GM18951 (cell line): ENCODE results near the gene TXNDC2.
"Not testable (repeated sequence)": the region's sequence is repeated elsewhere in the genome, so short reads cannot be mapped to it uniquely, and the experiment has no call there.

Experiments
- POLR2A ChIP-seq: IDR thresholded peaks from 4 replicates; pipeline ENCODE4 v1.6.1; 2011; ENCODE audit warnings: mild to moderate bottlenecking; ENCODE audit not compliant: insufficient read length, insufficient read depth; ENCODE audit errors: extremely low read depth
- in situ Hi-C: fragments of 300-500 bp; cut with MboI; formaldehyde crosslinking; loops from one replicate; pipeline ENCODE4 v1.12.0; 2022; ENCODE audit warnings: low sequenced_read_pairs, mixed read lengths, inconsistent platforms; ENCODE audit not compliant: unreplicated experiment

Gene TXNDC2

DNA sequence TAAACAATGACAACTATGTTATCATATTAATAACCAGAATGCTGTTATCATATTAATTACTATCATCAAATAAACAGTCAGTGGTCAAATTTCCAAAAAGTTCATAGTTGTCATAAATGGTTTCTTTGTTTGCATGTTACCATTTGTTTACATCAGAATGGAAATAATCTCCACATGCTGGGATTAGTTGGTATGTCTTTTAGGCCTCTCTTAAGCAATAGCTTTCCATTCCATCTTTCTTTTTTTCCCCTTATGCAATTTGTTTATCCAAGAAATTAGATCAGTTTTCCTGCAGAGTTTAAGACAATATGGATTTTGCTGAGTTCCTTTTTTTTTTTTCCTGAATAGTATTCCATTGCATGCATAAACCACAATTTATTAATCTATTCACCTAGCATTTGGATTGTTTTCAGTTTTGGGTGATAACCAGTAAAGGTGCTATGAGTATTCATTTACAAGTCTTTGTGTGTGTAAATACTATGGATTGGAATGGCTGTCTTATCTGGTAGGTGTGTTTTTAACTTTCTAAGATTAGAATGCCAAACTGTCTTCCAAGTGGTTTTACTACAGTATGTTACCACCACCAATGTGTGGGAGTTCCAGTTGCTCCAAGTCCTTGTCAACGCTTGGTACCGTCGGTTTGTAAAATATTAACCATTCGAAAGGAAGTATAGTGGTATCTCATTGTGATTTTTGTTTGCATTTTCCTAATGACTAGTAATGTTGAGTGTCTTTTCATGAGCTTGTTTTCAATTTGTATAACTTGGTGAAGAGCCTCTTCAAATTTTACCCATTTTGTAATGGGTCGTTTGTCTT, 33.3 kb upstream of the TXNDC2 start:
- in situ Hi-C loops = no loop called here
- no peak for TF ChIP-seq POLR2A

DNA sequence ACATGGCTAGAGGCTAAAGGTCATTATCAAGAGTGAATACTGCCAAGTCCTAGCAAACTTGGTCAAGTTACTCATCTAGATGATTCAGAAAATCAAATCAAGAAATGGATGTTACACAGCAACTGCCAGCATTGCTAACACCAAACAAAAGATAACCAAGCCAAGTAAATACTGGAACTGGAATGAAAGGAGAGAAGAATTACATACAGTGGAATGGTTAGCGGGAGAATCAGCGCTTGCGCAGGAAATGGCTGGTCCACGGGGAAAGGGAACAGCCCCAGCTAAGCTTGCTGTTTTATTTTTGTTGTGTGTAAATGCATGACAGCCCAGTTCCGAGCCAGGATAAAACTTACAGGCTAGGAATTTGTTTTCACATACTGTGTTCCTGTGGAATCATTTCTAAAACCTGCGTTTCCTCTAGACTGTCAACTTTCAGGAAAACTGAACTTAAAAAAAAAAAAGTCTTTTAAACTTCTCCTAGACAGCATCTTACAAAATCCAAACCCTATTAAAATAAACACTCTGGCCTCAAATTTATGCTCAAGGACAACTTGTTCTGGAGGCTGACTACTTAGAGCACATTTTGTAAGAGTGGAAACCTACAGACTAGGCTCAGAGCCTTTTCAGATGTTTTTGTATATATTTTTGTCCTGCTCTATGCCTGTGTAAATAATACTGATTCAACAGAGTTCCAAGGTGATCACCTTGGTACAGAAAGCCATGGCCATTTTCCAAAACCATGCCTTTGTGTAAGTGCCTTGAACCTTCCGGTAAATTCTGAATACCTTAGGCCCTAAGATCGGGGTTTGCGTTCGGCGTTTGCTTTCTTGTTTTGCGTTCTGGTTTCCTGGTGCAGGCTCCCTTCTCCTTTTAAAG, 30.7 kb upstream of the TXNDC2 start:
- in situ Hi-C loops = no loop called here
- TF ChIP-seq POLR2A = no peak

DNA sequence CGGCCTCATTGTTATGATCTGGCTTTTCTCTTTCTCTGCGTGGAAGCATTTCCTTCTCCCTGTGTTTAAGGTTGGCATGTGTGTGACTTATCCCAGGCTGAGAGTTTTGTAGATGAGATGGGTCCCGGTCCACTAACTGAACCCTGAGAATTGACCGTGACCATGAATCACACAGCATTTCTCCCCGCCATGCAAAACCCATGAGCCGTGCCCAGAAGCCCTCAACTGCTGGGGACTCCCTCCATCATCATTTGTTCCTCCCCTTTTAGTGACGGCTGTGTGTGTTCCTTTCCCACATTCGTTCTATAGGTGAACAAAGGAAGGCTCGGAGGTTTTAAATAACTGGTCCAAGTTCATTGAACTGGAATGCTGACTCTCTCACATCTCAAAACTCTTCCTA, 30.1 kb upstream of the TXNDC2 start:
- in situ Hi-C loops = no loop called here
- no peak for TF ChIP-seq POLR2A

DNA sequence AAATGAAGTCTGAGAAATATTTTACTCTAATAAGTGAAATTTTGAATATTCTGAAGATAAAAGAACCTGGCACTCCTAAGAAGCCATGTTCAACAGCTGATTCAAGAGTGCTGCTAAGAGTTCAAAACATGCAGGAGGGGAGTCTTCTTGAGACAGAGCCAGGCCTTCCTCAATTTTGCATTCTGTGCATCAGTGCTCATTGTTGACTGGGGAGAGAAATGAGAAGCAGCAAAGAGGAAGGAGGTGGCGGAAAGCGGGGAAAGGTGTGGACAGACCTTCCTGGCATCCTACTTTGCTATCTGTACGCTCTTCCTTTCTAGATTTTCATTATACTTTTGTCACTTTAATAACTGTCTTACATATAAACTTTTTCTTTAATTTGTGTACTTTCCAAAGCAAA, 29.7 kb upstream of the TXNDC2 start:
- TF ChIP-seq POLR2A = no peak
- in situ Hi-C loops = no loop called here

DNA sequence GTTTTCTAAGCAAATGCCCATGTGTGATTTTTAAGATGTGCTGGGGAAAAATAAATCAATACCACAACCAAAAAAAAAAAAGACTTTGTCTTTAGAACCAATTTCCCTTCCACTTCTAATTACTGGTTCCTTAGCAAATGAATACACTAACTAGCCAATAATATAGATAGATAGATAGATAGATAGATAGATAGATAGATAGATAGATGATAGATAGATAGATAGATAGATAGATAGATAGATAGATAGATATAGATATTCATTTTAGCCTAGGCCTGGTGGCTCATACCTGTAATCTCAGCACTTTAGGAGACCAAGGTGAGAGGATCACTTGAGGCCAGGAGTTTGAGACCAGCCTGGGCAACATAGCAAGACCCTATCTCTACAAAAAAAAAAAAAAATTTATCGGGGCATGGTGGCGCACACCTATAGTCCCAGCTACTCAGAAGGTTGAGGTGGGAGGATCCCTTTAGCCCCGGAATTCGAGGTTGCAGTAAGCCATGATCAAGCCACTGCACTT, 28.2 kb upstream of the TXNDC2 start:
- in situ Hi-C loops = not testable (repeated sequence)

DNA sequence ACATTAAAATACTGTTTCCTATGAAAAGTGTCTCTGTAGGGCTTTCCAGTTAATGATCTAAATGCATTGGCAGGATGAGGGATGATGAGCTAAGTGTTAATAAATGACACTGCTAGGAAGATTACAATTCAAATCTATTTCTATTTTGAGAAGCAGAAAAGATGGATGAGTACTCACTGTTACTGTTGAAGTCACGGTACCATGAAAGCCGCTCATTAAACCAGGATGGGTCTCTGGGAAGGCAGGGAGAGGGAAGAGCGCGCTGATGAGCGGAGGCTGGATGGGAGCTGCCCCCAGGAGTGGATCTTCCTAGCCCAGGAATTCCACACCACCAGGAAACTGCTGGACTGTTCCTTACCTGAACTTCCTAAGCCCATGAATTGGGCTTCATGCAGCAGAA, 27.1 kb upstream of the TXNDC2 start:
- TF ChIP-seq POLR2A = no peak
- in situ Hi-C loops = no loop called here

DNA sequence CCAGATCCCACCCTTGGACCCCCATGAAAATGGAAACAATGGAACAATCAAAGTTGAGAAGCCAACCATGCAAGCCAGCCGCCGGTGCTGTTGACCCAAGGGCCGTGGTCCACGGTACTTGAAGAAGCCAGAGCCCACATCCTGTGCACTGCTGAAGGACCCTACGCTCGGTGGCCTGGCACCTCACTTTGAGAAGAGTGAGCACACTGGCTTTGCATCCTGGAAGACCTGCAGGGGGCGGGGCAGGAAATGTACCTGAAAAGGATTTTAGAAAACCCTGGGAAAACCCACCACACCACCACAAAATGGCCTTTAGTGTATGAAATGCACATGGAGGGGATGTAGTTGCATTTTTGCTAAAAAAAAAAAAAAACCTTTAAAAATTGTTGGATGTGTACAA, 26.5 kb upstream of the TXNDC2 start:
- no peak for TF ChIP-seq POLR2A
- in situ Hi-C loops = no loop called here

DNA sequence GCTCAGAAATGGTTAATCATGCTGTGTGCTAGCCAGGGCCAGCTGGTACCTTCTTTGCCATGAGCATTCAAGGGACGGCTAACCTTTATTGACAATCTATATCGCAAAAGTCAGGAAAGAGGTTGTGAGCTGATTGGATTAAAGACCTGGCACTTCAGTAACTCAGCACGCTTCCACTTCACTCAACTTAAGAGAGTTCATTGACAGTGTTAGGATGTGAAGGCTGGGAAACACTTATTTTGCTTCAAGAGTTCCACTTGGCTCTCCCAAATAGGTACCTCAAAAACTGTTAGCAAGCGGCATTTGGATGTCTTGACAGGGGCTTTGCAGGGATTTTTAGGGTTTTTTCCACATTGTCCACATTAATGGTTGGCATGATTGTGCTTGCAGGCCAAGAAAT, 25.1 kb upstream of the TXNDC2 start:
- no peak for TF ChIP-seq POLR2A
- in situ Hi-C loops = no loop called here

DNA sequence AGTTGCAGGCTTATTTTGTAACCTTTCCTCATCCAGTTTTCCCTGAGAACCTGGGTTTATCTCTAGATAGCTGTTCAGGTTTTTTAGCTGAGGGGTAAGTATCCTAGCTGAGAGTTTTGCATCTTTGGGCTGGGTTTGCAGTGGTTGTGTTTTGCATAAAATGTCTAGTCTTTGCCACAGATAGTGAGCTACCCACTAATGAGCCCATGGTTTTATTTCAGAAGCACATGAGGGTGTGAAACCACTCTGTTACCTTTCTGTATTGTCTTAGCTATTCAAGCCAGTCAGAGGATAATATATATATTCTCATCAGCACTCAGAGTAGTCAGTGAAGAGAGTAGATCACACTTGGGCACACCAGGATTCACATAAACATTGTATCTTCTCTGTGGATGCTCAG, 24.6 kb upstream of the TXNDC2 start:
- TF ChIP-seq POLR2A = no peak
- in situ Hi-C loops = no loop called here

DNA sequence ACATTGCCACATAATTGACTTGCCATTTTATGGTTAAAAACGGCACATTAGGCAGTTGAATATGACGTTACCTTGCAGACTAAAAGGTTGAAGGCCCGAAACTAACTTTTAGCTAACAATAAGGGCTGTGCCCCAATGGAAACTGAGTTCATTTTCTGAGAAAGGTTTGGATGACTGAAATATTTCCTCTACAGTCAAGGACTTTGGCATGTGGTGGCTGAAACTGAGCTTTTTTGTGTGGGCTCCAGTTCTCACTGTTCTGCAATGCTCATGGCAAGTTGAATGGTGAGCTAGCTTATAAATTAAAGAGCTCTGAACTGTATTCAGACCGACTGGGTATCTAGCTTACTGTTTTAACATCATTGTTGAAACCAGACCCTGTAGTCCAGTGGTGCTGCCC, 23.8 kb upstream of the TXNDC2 start:
- in situ Hi-C loops = no loop called here
- no peak for TF ChIP-seq POLR2A

DNA sequence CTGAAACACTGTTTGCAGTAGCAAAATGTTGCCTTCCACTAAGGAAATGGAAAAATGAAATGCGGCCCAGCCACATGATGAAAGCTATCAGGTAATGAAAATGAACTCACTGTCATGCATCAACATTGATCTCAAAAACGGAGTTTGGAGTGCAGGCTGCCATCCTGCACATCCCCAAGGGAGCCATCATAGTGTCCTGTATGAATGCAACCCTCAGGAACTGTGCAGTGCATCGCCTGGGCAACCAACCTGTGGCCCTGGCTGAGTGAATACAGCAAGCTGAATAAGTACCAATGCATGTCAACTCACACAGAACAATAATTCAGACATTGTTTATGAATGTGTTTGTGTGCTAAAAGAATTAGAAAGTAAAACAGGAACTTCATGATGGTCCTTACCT, 23.1 kb upstream of the TXNDC2 start:
- in situ Hi-C loops = no loop called here
- TF ChIP-seq POLR2A = no peak

DNA sequence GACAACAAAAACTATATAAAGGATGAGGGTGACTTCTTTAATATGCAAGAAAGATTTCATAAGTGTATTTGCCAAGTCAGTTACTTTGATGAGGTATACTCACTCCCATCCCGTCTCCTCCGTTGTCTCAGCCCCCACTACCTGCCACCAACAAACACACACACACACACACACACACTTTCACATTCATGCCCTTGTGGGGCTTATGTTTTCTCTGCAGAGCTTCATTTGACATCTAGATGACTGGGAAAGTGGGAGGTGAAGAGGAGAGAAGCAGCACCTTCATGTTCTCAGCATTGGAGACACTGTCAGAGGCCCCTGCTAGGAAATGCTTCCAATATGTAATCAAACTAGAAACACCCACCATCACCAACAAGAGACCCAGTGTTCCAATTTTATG, 22.5 kb upstream of the TXNDC2 start:
- in situ Hi-C loops = no loop called here
- TF ChIP-seq POLR2A = no peak

DNA sequence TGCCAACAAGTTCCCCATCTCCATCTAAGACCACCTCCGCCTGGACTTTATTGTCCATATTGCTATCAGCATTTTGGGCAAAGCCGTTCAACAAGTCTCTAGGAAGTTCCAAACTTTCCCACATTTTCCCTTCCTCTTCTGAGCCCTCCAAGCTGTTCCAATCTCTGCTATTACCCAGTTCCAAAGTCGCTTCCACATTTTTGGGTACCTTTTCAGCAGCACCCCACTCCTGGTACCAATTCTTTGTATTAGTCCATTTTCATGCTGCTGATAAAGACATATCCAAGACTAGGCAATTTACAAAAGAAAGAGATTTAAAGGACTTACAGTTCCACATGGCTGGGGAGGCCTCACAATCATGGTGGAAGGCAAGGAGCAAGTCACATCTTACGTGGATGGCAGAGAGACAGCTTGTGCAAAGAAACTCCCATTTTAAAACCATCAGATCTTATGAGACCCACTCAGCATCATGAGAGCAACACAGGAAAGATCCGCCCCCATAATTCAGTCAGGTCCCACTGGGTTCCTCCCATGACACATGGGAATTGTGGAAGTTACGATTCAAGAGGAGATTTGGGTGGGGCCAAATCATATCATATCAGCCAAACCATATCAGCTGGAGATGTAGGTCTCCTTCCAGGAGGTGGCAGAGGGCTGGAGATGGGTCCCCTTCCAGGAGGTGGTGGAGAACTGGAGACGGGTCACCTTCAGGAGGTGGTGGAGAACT, 19.8 kb upstream of the TXNDC2 start:
- no peak for TF ChIP-seq POLR2A

More for the DNA sequence above, 19.8 kb upstream of the TXNDC2 start:
- in situ Hi-C loops = no loop called here
